NCI-H187 treated with DMSO at 0.1 percent for 48 hours (cell line): ENCODE data around the gene MROH2A.

ENCODE experiments used
- DNase-seq: peaks from one replicate; lab custom pipeline; 2025; lab: John Stamatoyannopoulos, UW

The MROH2A gene

GRCh38 chr2:233802132-233802815 lies 24.1 kb downstream of the MROH2A start:
- DNase-seq: no peak

GRCh38 chr2:233803292-233803911 lies 25.3 kb downstream of the MROH2A start:
- DNase-seq: no peak

GRCh38 chr2:233803994-233804393 lies 25.9 kb downstream of the MROH2A start:
- DNase-seq: no peak

GRCh38 chr2:233807215-233807865 lies 29.2 kb downstream of the MROH2A start:
- no peak for DNase-seq

- DNase-seq: no peak
Observed at GRCh38 chr2:233807966-233808935, 30.1 kb downstream of the MROH2A start.

DNA sequence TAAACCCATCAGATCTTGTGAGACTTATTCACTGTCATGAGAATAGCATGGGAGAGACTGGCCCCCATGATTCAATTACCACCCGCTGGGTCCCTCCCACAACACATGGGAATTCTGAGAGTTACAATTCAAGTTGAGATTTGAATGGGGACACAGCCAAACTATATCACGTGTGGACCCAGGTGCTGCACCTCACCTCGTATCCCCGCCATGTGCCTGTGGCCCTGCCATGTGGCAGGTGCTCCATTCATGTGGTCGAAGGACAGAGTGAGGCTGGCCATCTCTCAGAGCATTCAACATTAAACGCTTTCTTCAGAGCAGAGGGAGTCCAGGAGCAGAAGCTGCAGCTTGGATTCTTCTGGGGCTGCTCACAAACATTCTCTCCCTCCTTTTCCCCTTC lies 32.3 kb downstream of the MROH2A start:
- no peak for DNase-seq

DNA sequence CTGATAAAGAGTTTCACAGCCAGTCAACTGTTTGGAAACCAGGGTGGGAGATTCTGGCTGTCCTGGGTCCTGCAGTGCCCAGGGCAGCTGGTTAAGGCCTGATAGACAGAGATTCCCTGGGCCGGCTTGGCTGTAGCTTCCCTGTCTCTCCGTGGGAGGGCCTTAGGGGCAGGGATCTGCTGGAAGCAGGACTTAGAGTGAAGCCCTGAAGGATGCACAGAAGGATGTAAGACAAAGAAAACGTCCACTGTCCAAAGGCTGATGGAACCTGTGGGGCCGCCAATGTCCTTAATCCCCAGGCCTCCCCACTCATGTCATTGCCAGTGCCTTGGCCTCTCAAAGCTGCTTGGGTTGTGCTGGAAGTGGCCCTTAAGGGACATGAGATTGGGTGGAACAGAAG lies 33.0 kb downstream of the MROH2A start:
- DNase-seq: no peak

DNA sequence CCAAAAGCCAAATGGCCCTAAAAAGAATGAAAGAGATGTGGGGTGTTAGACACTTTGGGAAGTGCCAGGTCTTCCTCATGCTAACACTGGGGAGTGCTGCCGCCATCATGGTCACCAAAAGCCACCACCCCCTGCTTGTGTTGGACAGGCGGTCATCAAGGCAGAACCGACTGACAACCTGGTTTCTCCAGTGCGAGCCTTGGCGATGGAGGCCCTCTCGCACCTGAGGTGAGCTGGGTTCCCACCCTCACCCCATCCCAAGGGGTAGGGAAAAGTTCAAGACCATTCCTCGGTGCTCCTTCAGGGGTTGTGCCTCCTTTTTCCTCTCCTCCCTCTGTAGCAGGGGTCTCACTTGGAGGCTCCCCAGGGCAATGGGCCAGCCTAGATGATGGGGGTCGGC lies 33.6 kb downstream of the MROH2A start:
- no peak for DNase-seq

DNA sequence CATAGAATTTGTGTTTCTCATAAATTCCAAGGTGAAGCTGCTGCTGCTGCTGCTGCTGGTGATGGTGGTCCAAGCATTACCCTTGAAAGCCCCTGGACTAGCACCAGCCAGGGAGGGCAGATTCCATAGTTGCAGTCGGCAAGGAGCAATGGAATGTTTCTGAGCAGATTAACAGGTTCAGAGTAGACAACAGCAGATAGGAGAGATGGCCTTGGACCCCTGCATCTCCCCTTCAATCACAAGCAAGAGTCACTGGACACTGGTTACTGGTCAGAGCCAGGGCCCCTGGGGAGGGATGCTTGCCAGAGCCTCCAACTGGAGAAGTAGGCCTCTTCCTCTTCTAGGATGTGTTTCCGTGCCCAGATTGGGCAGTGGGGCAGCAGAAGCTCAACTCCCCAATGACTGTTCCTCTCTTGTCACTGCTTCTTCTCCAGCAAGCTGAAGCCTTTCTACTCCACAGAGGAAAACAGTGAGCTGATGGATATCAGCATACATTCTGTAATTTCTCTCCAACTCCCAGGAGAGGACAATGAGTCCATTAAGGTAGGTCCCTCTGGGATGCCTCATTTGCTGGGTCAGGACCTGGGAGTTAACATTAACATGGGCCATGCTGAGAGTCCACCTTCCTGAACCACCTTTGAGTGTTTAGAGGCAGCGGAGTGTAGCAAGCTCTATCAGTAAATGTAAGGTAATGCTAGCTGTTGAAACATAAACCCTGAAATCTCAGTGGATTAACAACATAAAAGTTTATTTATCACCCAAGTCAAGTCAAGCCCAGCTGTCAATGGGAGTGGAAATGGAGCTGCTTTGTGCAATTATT lies 35.3 kb downstream of the MROH2A start:
- no peak for DNase-seq

- no peak for DNase-seq
Observed at GRCh38 chr2:233814056-233814835, 36.1 kb downstream of the MROH2A start.

GRCh38 chr2:233815861-233816260 lies 37.7 kb downstream of the MROH2A start:
- DNase-seq: no peak

- no peak for DNase-seq
Observed at GRCh38 chr2:233816334-233816733, 38.2 kb downstream of the MROH2A start.

GRCh38 chr2:233816771-233817170 lies 38.6 kb downstream of the MROH2A start:
- DNase-seq: no peak

GRCh38 chr2:233817361-233817911 lies 39.3 kb downstream of the MROH2A start:
- no peak for DNase-seq

DNA sequence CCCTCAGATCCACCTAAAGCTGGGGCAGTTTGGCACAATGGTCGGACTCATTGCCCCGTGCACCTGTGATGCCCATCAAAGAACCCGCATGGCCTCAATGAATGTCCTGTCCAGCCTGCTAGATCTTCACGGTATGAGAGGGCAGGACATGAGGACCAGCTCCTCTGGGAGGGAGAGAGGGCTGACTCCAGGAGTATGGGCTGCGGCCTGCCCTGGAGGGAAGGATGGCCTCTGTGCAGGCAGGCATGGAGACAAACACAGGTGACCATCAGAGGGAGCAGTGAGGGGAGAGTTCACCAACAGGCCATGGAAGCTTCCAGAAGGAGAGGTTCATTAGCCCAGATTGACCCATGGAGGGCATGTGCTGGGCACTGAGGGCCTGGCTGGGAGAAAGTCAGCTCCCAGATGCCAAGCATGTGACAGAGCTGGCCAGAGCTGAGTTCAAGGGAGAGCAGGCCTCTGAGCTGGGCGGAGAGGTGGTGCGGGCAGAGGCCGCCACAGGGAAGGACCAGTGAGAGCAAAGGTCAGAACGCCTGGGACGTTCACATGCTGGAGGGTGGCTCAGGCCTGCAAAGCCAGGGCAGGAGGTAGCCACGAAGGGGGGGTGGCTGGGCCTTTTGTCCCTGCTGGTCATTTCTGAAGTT lies 40.0 kb downstream of the MROH2A start:
- DNase-seq: no peak

DNA sequence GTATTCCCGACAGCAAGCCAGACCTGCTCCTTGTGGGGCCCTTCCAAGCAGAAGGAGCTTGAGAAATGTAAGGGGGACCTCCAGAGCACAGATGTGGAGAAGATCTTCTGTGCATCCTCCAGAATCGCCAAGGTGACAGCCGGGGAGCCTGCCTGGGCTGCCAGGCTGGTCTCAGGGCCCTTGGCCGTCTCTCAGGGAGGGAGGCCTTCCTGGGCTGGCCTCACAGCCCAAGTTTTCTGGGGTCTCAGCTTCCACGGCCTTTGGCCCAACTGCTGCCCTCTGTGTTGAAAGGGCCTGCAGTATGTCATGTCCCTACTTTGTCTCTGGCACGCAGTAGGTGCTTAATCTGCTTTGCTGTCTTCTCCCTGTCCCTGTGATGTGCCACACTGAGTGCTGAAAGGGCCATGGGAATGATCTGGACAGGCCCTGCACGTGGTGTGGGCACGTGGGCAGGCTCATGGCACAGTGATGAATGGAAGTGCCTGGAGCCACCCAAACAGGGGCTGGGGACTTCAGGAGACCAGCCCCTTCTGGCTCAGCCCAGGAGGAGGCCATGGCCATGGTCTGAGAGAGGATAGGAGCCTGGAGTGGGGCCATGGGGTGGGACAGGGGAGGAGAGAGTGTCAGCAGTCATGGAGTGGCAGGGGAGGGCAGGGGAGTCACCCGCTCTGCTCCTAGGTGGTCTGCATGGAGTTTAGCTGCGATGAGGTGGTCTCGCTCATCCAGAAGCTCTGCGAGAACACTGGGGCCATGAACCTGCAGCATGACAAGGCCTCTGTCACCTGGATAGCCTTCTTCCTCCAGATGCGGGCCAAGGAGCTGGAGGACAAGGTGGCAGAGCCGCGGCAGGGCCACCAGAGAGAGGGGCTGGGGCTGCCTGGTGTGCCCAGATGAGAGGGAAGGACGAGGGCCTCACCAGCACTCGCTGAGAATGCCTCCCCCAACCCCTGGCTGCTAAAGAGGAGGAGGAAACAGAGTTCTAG lies 40.8 kb downstream of the MROH2A start:
- no peak for DNase-seq

DNA sequence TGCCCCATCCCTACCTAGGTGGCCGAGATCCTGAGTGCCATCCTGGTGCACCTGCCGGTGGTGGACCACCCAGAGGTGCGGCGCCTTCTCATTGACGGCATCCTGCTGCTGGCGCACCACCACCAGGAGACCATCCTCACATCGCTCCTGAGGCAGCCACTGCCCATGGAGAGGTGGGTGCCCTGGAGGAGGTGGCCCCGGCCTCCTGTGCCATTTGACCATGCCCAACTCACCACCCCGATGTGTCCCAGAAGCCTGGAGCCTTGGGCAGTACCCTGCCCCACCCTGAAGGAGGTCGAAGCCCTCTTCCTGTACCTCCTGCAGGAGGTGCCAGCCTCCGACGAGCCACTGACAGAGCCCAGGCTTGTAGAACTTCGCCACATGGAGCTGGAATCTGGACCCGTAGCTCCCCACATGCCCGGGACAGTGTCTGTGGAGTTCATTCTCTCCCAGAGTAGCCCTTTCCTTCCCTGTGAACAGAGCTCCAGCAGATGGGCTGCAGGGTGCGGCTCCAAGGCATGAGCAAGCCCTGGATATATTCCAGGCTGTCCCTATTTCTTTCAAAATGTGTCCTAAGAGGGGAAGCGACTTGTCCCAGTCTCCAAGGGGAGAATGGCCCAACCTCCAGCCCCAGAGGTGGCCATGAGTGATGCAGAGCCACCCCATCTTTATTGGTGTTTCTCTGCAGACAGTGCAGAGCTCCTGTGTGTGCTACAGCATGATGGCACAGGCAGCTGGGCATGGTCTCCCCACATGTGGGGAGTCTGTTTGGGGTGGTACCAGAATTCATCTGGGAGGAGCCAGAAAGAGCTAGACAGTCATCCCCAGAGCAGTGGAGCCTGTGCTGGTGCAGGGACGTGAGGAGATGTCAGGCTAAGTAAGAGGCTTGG lies 42.0 kb downstream of the MROH2A start:
- no peak for DNase-seq

GRCh38 chr2:233820774-233821105 lies 42.6 kb downstream of the MROH2A start:
- no peak for DNase-seq
